A673 (cell line): ENCODE data around the gene SLC35A4.

Experiments
- EZH2 ChIP-seq: fragments of 200-600 bp; sonication (generic); IDR thresholded peaks from 2 replicates; pipeline ENCODE4 v1.6.1; 2017; ENCODE audit warnings: borderline replicate concordance, low read depth, mild to moderate bottlenecking, mixed read lengths, antibody characterized with exemption, low read length; ENCODE audit not compliant: poor library complexity, severe bottlenecking
- TF ChIP-seq, protein P1 (sequence below): fragments of 300-800, 200-600 bp; sonication (generic); conservative IDR thresholded peaks from 2 replicates; pipeline ENCODE4 v1.5.1; 2017; ENCODE audit warnings: low read depth, mild to moderate bottlenecking, antibody characterized with exemption, low read length, moderate library complexity, mixed read lengths

DNA sequence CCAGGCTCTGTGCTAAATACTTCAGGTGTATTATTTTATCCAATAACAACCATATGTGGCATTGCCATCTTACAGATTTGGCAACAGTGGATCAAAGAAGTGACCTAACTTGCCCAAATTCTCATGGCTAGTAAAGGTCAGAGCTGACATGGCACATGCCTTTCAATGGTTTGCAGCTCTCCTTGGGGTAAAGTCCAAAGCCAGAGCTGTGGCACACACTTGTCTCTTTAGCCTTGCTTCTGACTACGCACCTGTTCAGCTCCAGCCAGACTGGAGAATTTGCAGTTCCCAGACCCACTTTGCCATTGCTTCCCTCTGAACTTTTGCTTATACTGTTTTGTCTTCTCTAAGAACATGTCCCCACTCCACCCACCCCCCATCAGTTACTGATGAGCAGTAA is 5.9 kb downstream of the SLC35A4 start:
- TF ChIP-seq, protein P1, sequence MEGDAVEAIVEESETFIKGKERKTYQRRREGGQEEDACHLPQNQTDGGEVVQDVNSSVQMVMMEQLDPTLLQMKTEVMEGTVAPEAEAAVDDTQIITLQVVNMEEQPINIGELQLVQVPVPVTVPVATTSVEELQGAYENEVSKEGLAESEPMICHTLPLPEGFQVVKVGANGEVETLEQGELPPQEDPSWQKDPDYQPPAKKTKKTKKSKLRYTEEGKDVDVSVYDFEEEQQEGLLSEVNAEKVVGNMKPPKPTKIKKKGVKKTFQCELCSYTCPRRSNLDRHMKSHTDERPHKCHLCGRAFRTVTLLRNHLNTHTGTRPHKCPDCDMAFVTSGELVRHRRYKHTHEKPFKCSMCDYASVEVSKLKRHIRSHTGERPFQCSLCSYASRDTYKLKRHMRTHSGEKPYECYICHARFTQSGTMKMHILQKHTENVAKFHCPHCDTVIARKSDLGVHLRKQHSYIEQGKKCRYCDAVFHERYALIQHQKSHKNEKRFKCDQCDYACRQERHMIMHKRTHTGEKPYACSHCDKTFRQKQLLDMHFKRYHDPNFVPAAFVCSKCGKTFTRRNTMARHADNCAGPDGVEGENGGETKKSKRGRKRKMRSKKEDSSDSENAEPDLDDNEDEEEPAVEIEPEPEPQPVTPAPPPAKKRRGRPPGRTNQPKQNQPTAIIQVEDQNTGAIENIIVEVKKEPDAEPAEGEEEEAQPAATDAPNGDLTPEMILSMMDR = no peak
- TF ChIP-seq EZH2 = no peak
